K562 (cell line): ENCODE results near the gene SNX1. TPM values are rescaled to one million over a fixed set of nuclear protein-coding genes. Genes with fewer than 3 reads are reported as not detected.

Source experiments
- ATAC-seq: fragments of 200-7000 bp; cut with Tn5 transposase; 3 replicates; pipeline ENCODE4 v1.9.1; 2020; ENCODE audit warnings: moderate library complexity
- BruUV-seq: library from RNA; stranded (reverse); fragments of 400-500 nt; replicated peaks from 2 replicates; lab custom pipeline; 2021; lab: Mats Ljungman, UMichigan
- CTCF ChIA-PET: fragments of 300-600 bp; formaldehyde crosslinking; extraction: SDS; loops from one replicate; lab custom pipeline; 2021; ENCODE audit warnings: low intra/inter-chr PET ratio; lab: Yijun Ruan, JAX
- POLR2A ChIA-PET: fragments of 300-600, 350-650 bp; sonication (Branson Sonifier 250); formaldehyde crosslinking; extraction: SDS; loops from one replicate; lab custom pipeline; 2021; ENCODE audit warnings: antibody characterized with exemption, inconsistent platforms; lab: Yijun Ruan, JAX
- DNase-seq, 4 experiments: peaks; one replicate each; pipeline versions ENCODE4 v3.0.0 to v3.0.0-alpha.2; 2011 to 2018; ENCODE audit warnings: low spot score in 3 of 4, mixed read lengths in 3 of 4; ENCODE audit errors: extremely low read depth in 1 of 4
- FAIRE-seq: peaks from 2 replicates; lab custom pipeline; 2011; peaks lifted over from hg19 to GRCh38; lab: Jason Lieb, UNC
- H2AFZ ChIP-seq: 2 replicates; pipeline ENCODE4 v1.6.0; 2011; ENCODE audit warnings: low read depth, low read length, control low read depth, inconsistent platforms
- H3K27ac ChIP-seq: fragments of 200-600 bp; 3 replicates; pipeline ENCODE4 v1.8.0; 2011; ENCODE audit warnings: low read depth, mild to moderate bottlenecking, control low read depth, inconsistent platforms, low read length, moderate library complexity, mixed read lengths; ENCODE audit errors: extremely low read depth
- H3K27me3 ChIP-seq, 2 experiments: fragments of 300-600 bp in 1 of 2; 2 replicates in 1 of 2; 3 replicates in 1 of 2; pipeline versions ENCODE4 v1.6.0 to v1.8.0; 2011; ENCODE audit warnings: inconsistent platforms in 2 of 2, low read length in 2 of 2, mild to moderate bottlenecking in 1 of 2, mixed read lengths in 1 of 2, moderate library complexity in 1 of 2; ENCODE audit not compliant: control insufficient read depth in 2 of 2, insufficient read depth in 2 of 2
- H3K36me3 ChIP-seq: fragments of 300-600 bp; 3 replicates; pipeline ENCODE4 v1.8.0; 2011; ENCODE audit warnings: mild to moderate bottlenecking, low read length, inconsistent platforms; ENCODE audit not compliant: control insufficient read depth, insufficient read depth
- H3K4me1 ChIP-seq, 2 experiments: fragments of 200-600 bp in 1 of 2; replicated peaks in 1 of 2; 2 replicates in 1 of 2; 3 replicates in 1 of 2; pipeline versions ENCODE4 v1.5.1 to v1.8.0; 2011; ENCODE audit warnings: inconsistent platforms in 2 of 2, low read length in 2 of 2, mild to moderate bottlenecking in 1 of 2, mixed read lengths in 1 of 2, moderate library complexity in 1 of 2; ENCODE audit not compliant: control insufficient read depth in 2 of 2, insufficient read depth in 2 of 2
- H3K4me2 ChIP-seq: 2 replicates; pipeline ENCODE4 v1.6.1; 2011; ENCODE audit warnings: low read length, control low read depth, inconsistent platforms, mixed read lengths; ENCODE audit not compliant: insufficient read depth
- H3K4me3 ChIP-seq: fragments of 200-600 bp; sonication (generic), shearing (Covaris generic); 2 replicates; pipeline ENCODE4 v1.5.1; 2016; ENCODE audit warnings: control low read depth, inconsistent platforms
- H3K79me2 ChIP-seq: fragments of 200-600 bp; 3 replicates; pipeline ENCODE4 v1.8.0; 2011; ENCODE audit warnings: low read length, inconsistent platforms; ENCODE audit not compliant: control insufficient read depth, insufficient read depth
- H3K9ac ChIP-seq, 2 experiments: 2 replicates each; pipeline versions ENCODE4 v1.6.0 to v1.6.1; 2011; ENCODE audit warnings: low read depth in 2 of 2, low read length in 2 of 2, control low read depth in 1 of 2, inconsistent platforms in 1 of 2, mild to moderate bottlenecking in 1 of 2, mixed read lengths in 1 of 2; ENCODE audit not compliant: insufficient read depth in 1 of 2
- H3K9me1 ChIP-seq: one replicate; pipeline ENCODE4 v1.6.0; 2011; ENCODE audit warnings: inconsistent platforms, mild to moderate bottlenecking, low read length, moderate library complexity; ENCODE audit not compliant: control insufficient read depth, insufficient read depth
- H3K9me3 ChIP-seq: replicated peaks from 2 replicates; pipeline ENCODE4 v1.5.1; 2011; ENCODE audit warnings: low read depth, low read length, inconsistent platforms; ENCODE audit not compliant: control insufficient read depth, insufficient read depth
- H4K20me1 ChIP-seq: replicated peaks from 2 replicates; pipeline ENCODE4 v1.6.1; 2011; ENCODE audit warnings: low read length, inconsistent platforms, mixed read lengths; ENCODE audit not compliant: control insufficient read depth, insufficient read depth
- ADNP ChIP-seq: fragments of 200-800 bp; sonication (Bioruptor generic); IDR thresholded peaks from 2 replicates; pipeline ENCODE4 v1.6.1; 2016; ENCODE audit warnings: missing genetic modification characterization, missing compliant biosample characterization
- CCNT2 ChIP-seq: IDR thresholded peaks from 2 replicates; pipeline ENCODE4 v1.6.1; 2011; ENCODE audit warnings: borderline replicate concordance, low read depth, mild to moderate bottlenecking, moderate library complexity, mixed read lengths, low read length; ENCODE audit not compliant: insufficient read length; ENCODE audit errors: extremely low read depth
- HNRNPL ChIP-seq: fragments of 200-400 bp; formaldehyde crosslinking; IDR thresholded peaks from 2 replicates; pipeline ENCODE4 v1.6.1; 2017; ENCODE audit warnings: low read depth, mild to moderate bottlenecking, low read length
- TCF7L2 ChIP-seq: fragments of 150-350 bp; IDR thresholded peaks from 2 replicates; pipeline ENCODE4 v1.6.1; 2016; ENCODE audit warnings: low read depth, mild to moderate bottlenecking, low read length, moderate library complexity
- WGBS: fragments of 100-300 bp; shearing (Covaris generic); methylation state at CpG from one replicate; pipeline ENCODE4 v1.1.6; 2016; ENCODE audit warnings: low coverage, mixed read lengths; ENCODE audit not compliant: insufficient coverage; ENCODE audit errors: missing lambda C conversion rate; 5-methylcytosine and 5-hydroxymethylcytosine counted together
- in situ Hi-C: fragments of 300-500 bp; cut with MboI; formaldehyde crosslinking; loops from 4 replicates; pipeline ENCODE4 v1.15.0; 2018; ENCODE audit warnings: inconsistent platforms, mixed read lengths
- intact Hi-C: fragments of 100-400 bp; cut with micrococcal nuclease; formaldehyde crosslinking; loops from 2 replicates; pipeline ENCODE4 v1.14.2; 2022
- polyA plus RNA-seq, 8 experiments: library from polyadenylated mRNA; depleted of rRNA in 4 of 8; stranded (reverse) in 5 of 8; unstranded in 3 of 8; fragments of >200 nt; fragmentation: Nextera tagmentation in 2 of 8; fragmentation: Illumina TruSeq in 1 of 8; extraction: Ambion mirVana in 2 of 8; extraction: Trizol in 1 of 8; gene quantifications; 2 replicates each; pipeline versions ENCODE4 v1.2.1 to v1.2.3, GENCODE V29; 2011 to 2014; ENCODE audit warnings: inconsistent platforms in 1 of 8, missing spikeins in 1 of 8
- total RNA-seq, 7 experiments: library from RNA; depleted of rRNA in 6 of 7; stranded (reverse); fragments of >200 nt in 6 of 7; fragmentation: Illumina TruSeq in 2 of 7; extraction: Trizol in 2 of 7; gene quantifications; 2 replicates each; pipeline versions ENCODE4 v1.2.1 to v1.2.3, GENCODE V29; 2011 to 2021; ENCODE audit warnings: low replicate concordance in 1 of 7
- TF ChIP-seq, protein P1 (sequence below): fragments of 250-450 bp; sonication (Bioruptor Pico); IDR thresholded peaks from 2 replicates; pipeline ENCODE4 v1.4.0; 2020; ENCODE audit warnings: borderline replicate concordance

The SNX1 gene
- total and polyA plus RNA-seq, 9 of the 15 experiments (the other 6 are each of a cell fraction or from before 2014, with no cell fraction given): 11.0 to 105 (median 59.9) TPM

DNA sequence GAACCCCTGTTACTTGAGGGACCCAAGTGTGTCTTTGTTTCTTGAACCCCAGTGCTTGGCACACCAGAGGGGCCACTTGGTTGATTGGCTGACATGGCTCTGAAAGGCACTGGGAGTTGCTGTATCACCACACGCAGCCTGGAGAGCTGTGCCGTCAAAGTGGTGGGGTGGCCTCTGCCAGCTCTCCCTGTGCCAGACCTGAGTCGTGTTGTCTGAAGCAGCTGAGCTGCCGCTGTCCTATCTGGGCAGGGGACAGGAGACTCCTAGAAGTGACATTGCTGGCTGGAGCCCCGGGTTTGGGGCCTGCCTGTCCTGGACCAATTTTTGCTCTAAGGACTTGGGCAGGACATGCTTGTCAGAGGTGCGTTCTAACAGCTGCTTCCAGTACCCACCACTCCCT is 50.3 kb downstream of the SNX1 start:
- Histone ChIP-seq H3K4me1 (peaks cover 50 to 75% of the 10 kb centered on the region in 2 experiments), H3K4me2 (no peak overlapping the region; the same call in 1 of the 2 replicates), H3K79me2 (no peaks in the 10 kb centered on the region), H3K9ac (peak overlapping the region in 1 of 2 experiments; percentile 83; a peak in 3 of 4 replicates), H3K27ac (peak overlapping the region; percentile 64; the same call in 1 of the 3 replicates), H3K27me3 (no peaks in the 10 kb centered on the region), H3K4me3 (no peak overlapping the region), H3K9me3 (no peaks in the 10 kb centered on the region), H3K36me3 (peaks cover 30% of the 10 kb centered on the region), H4K20me1 (peaks cover 15% of the 10 kb centered on the region; the same call in 1 of the 2 replicates), H3K9me1 (peaks cover 4% of the 10 kb centered on the region), H2AFZ (0 out of 2 replicates have a peak overlapping the region, but pooled peaks have one; percentile 66)
- POLR2A ChIA-PET: interaction anchor here (0.9 to 6.1 kb wide), 6 partner anchors 9 to 241 kb away, joined by 3 to 34 read pairs (median 4); partner anchors contain the start of genes CIAO2A, PPIB and TRIP4
- WGBS: 60% methylated on average over 6 of the region's 6 CpGs
- ATAC-seq: no peak
- TF ChIP-seq, protein P1, sequence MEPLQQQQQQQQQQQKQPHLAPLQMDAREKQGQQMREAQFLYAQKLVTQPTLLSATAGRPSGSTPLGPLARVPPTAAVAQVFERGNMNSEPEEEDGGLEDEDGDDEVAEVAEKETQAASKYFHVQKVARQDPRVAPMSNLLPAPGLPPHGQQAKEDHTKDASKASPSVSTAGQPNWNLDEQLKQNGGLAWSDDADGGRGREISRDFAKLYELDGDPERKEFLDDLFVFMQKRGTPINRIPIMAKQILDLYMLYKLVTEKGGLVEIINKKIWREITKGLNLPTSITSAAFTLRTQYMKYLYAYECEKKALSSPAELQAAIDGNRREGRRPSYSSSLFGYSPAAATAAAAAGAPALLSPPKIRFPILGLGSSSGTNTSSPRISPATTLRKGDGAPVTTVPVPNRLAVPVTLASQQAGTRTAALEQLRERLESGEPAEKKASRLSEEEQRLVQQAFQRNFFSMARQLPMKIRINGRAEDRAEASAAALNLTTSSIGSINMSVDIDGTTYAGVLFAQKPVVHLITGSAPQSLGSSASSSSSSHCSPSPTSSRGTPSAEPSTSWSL: no peak
- no peak for TF ChIP-seq HNRNPL
- TF ChIP-seq CCNT2: no peak
- no peak for TF ChIP-seq TCF7L2
- TF ChIP-seq ADNP (tag): no peak
- no peak for FAIRE-seq
- no TSS peak for BruUV-seq
- in situ Hi-C loops: no loop called here
- intact Hi-C loops: no loop called here
- CTCF ChIA-PET: no interaction called here
- no peak for DNase-seq
